ENCODE measurements around the gene CISH.

CISH gene

DNA sequence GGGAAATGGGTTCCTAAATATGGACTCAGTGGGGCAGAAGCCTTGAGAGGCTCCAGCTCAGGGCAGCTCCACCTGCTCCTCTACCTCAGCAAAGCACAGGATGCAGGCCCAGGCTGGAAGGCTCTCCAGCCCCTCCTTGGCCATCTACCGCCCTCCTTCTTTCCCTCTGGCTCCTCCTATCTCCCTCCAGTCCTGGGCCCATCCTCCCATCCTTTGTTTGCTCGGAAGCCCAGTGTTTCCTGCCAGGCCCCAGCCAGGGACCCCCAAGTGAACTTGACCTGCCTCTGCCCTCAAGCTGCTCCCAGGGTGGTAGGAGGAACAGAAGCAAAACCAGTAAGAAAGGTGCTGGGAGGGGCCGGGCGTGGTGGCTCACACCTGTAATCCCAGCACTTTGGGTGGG, 25.4 kb upstream of the CISH start:
- DNase-seq (ENCODE audit: low spot score), result no peak

DNA sequence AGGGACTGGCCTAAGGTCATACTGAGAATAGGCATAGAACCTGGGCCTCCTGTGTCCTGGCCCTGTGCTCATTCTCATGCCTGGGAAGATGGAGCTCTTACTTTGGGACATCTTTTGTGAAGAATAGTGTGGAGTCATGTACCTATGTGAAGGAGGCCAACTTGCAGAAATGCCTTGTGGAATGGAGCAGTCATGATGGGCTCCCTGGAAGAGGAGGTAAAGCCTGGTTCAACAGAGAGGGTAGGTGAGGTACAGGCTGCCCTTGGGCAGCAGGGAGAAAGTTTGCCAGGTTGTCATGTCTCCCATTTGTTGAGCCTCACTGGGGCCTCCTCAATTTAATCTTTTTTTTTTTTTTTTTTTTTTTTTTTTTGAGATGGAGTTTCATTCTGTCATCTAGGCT, 23.5 kb upstream of the CISH start:
- no peak for DNase-seq (ENCODE audit: low spot score)

DNA sequence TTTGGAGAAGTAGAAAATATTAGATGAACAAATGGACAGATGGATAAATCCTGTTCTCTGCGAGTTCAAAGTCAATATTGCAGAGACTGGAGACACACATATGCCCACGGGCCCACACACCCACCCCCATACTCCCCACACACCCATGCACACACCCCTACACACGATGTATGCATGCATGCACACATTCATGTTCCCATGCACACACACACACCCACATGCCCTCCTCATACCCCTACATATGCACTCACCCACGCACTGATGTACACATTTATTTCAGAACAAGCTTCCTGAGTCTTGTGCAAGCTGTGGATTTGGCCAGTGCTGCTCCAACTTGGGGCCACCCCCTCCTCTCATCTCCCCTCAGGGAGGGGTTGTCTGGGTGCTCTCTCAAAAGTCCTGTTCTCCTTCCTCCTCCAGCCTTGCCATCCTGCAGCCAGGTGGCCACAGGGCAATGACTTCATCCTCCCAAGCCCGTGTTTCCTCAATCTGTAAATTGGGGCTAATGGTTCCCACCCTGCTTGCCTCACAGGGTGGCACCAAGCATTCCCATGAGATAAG, 21.7 kb upstream of the CISH start:
- no peak for DNase-seq (ENCODE audit: low spot score)

DNA sequence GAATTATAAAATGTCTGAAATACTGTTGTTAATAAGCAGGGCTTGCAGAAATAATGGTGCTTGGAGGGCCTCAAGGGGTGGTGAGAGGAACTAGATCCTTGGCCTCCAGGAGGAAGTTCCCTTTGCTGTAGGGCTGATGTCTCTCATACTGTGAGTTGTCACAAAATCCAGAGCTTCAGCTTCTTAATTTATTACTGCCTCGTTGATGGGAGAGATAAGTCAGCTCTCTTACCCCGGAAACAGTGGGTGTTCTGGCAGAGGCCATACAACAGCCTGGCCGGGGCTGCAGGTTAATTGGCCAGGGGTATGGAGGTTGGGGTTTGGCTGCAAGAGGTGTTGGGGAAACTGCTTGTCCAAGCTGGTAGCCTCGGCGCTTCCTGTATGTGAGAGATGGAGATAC, 20.9 kb upstream of the CISH start:
- peak; percentile 10 for DNase-seq (ENCODE audit: low spot score)

DNA sequence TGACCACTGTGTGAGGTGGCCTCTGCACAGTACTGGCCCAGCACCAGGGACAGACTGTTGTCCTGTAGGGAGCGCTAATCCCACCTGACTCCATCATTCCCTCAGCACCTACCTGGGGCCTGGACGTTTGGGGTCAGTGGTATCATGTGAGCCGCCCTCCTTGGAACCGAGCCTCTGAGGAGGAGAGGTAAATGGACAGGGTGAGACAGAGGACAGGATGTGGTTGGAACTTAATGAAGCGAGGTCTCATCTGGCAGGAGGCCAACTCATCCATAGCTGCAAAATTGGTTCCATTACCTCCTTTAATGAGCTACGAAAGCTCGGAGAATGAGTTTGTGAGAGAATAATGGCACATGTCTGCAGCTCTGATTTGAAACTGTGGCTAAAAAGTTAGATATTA, 19.3 kb upstream of the CISH start:
- no peak for DNase-seq (ENCODE audit: low spot score)

GRCh38 chr3:50630394-50630793, 18.8 kb upstream of the CISH start:
- no peak for DNase-seq (ENCODE audit: low spot score)

GRCh38 chr3:50628601-50629000, 17.0 kb upstream of the CISH start:
- no peak for DNase-seq (ENCODE audit: low spot score)

GRCh38 chr3:50627407-50628051, 16.0 kb upstream of the CISH start:
- peak; percentile 30 for DNase-seq (ENCODE audit: low spot score)

- no peak for DNase-seq (ENCODE audit: low spot score)
Measured at GRCh38 chr3:50626401-50626800, 14.8 kb upstream of the CISH start.

- DNase-seq (ENCODE audit: low spot score), result no peak
Measured at GRCh38 chr3:50625231-50626182, 13.9 kb upstream of the CISH start.

DNA sequence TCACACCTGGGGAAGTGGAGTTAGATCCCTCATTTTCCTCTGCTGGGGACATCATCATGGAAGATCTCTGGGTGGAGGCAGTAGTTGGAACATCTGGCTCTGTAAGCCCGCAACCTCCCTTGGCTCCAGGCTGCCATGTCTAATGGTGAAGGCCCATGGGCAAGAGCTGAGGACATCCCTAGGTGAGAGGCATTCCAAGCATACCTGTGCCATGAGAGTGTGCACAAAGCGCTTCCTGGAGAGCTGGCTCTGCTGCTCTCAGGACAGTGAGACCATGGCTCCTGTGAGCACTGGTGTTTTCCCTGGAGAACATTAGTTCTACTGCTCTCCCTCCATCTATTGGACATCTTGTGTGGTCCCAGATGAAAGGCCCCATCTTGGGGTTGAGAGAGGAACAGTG, 13.1 kb upstream of the CISH start:
- DNase-seq (ENCODE audit: low spot score), result no peak

GRCh38 chr3:50623840-50624474, 12.4 kb upstream of the CISH start:
- peak; percentile 54 for DNase-seq (ENCODE audit: low spot score)

GRCh38 chr3:50622881-50623280, 11.3 kb upstream of the CISH start:
- no peak for DNase-seq (ENCODE audit: low spot score)

DNA sequence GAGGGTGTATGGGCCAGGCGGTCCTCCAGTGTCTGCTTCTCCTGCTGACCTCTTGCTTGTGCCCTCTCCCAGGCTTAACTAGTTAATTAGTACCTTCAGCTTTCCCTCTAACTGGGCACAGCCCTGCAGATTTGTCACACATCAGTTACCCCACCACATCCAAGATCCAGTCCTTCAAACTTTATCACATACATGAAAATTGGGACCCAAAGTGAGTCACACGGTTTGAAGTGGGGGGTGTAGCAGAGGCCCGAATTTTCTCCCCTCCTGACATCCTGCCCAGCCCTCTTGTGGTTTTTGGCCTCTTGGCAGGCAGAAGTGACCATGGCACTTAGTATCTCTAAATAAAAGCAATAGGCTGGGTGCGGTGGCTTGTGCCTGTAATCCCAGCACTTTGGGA, 9.2 kb upstream of the CISH start:
- no peak for DNase-seq (ENCODE audit: low spot score)

- DNase-seq (ENCODE audit: low spot score), result no peak
Measured at GRCh38 chr3:50620420-50620819, 8.8 kb upstream of the CISH start.

DNA sequence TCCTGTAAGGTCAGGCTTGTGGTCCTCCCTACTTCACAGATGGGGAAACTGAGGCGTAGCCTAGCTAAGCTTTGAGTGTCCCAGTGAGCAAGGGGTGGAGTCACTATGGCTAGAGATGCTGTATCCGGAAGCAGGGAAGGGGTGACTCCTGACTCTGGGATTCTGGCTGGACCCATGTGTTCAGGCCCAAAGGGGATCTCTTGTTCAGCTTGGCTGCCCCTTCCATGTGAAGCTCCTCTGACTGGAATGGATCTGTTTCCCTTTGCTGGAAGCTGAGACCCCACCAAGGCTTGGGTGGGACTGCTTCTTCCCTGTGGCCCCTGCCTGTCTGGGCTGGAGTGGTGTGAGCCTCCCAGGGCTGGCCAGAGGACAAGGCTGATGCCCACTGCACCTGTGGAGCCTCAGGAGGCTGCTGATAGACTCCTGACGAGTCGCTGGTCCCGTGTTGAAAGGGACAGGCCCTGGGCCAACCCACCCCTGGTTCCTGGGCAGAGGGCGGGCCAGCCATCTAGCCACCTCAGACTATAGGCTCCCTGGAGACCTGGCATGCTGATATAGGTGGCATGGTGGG, 6.4 kb upstream of the CISH start:
- no peak for DNase-seq (ENCODE audit: low spot score)

DNA sequence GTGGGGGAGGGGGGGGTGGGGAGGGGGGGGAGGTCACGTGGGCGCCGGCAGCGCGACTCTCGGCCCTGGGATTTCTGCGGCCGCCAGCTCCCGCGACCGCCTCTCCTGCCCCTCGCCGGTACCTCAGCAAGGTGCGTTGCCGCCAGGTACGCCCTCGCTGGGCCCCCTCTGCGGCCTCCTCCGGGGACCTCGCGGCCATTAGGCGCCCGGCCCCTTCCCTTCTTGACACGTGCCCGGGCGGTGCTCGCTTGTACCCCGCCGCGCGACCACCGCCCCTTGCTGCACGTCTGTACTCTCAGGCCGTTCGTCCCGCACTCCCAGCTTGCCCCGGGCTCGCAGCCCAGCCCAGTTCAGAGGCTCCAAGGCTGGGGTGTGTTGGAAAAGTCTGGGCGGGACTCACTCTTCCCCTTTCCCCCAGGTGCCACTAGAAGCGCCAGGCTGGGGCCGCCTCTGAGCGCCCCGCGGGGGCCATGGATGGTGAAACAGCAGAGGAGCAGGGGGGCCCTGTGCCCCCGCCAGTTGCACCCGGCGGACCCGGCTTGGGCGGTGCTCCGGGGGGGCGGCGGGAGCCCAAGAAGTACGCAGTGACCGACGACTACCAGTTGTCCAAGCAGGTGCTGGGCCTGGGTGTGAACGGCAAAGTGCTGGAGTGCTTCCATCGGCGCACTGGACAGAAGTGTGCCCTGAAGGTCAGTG, 5.7 kb upstream of the CISH start, which contains the start of gene MAPKAPK3:
TSS of gene MAPKAPK3 (plus strand) at position 56 of the 696 bp plus-strand sequence. CDS start at position 471, 415 bp downstream.
- no peak for DNase-seq (ENCODE audit: low spot score)

GRCh38 chr3:50616770-50617095, 5.2 kb upstream of the CISH start:
- peak; percentile 95 for DNase-seq (ENCODE audit: low spot score)

- peak; percentile 86 for DNase-seq (ENCODE audit: low spot score)
Measured at GRCh38 chr3:50616003-50616769, 4.6 kb upstream of the CISH start.

DNA sequence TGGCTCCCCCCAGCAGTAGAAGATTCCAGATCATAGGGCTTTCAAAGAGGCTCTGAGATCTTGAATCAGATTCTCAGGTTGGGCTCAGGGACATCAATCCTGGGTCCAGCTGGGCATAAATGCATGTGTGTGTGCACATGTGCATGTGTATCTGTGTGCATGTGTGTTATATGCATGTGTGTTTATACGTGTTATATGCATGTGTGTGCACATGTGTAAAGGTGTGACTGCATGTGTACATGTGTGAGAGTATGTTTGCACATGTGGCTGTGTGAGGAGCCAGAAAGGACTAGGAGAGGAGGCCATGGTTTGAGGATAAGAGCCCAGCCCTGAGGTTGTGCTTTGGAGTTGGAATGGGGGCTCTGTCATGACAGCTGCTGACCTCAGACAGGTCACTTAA, 3.6 kb upstream of the CISH start:
- no peak for DNase-seq (ENCODE audit: low spot score)
